ENCODE data around the gene KNTC1.
"Not testable (repeated sequence)": the region's sequence is repeated elsewhere in the genome, so short reads cannot be mapped to it uniquely, and the experiment has no call there.

GRCh38 chr12:122583294-122583693 lies 56.2 kb downstream of the KNTC1 start:
- TF ChIP-seq CTCF (IDR thresholded peaks at IDR 0.05; ENCODE audit: low read depth, low read length); EZH2phosphoT487 (IDR thresholded peaks at IDR 0.05; ENCODE audit: low read depth): not testable (repeated sequence)
